H1 (cell line): ENCODE measurements around the gene MED31.
"Not testable (repeated sequence)": the region's sequence is repeated elsewhere in the genome, so short reads cannot be mapped to it uniquely, and the experiment has no call there.

Experiments
- CBX8 ChIP-seq: fragments of 300-800, 300-1000 bp; sonication (generic); IDR thresholded peaks from 2 replicates; pipeline ENCODE4 v1.7.1; 2016; ENCODE audit warnings: low read depth, low read length, borderline replicate concordance
- CEBPB ChIP-seq: IDR thresholded peaks from 2 replicates; pipeline ENCODE4 v1.6.1; 2012; ENCODE audit warnings: low read depth, low read length
- CTCF ChIP-seq, 3 experiments: IDR thresholded peaks; 1 replicate in 2 of 3; 2 replicates in 1 of 3; pipeline versions ENCODE4 v1.5.1 to v1.6.1; 2011; ENCODE audit warnings: low read length in 3 of 3, mild to moderate bottlenecking in 3 of 3, inconsistent platforms in 2 of 3, low read depth in 1 of 3, moderate library complexity in 1 of 3; ENCODE audit not compliant: insufficient read depth in 1 of 3; ENCODE audit errors: control extremely low read depth in 1 of 3
- EZH2 ChIP-seq: fragments of 200-600 bp; sonication (generic); IDR thresholded peaks from 2 replicates; pipeline ENCODE4 v1.7.1; 2012; ENCODE audit warnings: low read depth, mild to moderate bottlenecking, moderate library complexity, low read length, inconsistent platforms; ENCODE audit not compliant: severe bottlenecking
- POLR2A ChIP-seq, 2 experiments: IDR thresholded peaks; 1 replicate in 1 of 2; 2 replicates in 1 of 2; pipeline ENCODE4 v1.6.1; 2011; ENCODE audit warnings: low read depth in 2 of 2, low read length in 2 of 2, mild to moderate bottlenecking in 2 of 2; ENCODE audit errors: control extremely low read depth in 1 of 2
- POLR2AphosphoS5 ChIP-seq: IDR thresholded peaks from 2 replicates; pipeline ENCODE4 v1.6.1; 2011; ENCODE audit warnings: low read depth, low read length
- POU5F1 ChIP-seq: IDR thresholded peaks from 2 replicates; pipeline ENCODE4 v1.6.1; 2011; ENCODE audit warnings: low read depth, mild to moderate bottlenecking, low read length, moderate library complexity
- SP2 ChIP-seq: IDR thresholded peaks from 2 replicates; pipeline ENCODE4 v1.6.1; 2012; ENCODE audit warnings: mild to moderate bottlenecking, low read length, inconsistent platforms

GRCh38 chr17:6656797-6657632, 5.6 kb upstream of the MED31 start:
- TF ChIP-seq POLR2A (IDR thresholded peaks at IDR 0.05; ENCODE audit: control extremely low read depth in 1 of 2, low read depth in 2 of 2, low read length in 2 of 2); CBX8; CEBPB; POU5F1; POLR2AphosphoS5; SP2; CTCF (IDR thresholded peaks at IDR 0.05; ENCODE audit: control extremely low read depth in 1 of 3, insufficient read depth in 1 of 3, low read depth in 1 of 3, low read length in 3 of 3); EZH2: not testable (repeated sequence)
